HepG2 (cell line): ENCODE results near the gene CAMTA2. TPM values are rescaled to one million over a fixed set of nuclear protein-coding genes. Genes with fewer than 3 reads are reported as not detected.

Experiments
- ARID2 ChIP-seq: sonication (generic); formaldehyde crosslinking; IDR thresholded peaks from 2 replicates; pipeline ENCODE4 v1.8.1; 2022; ENCODE audit warnings: mild to moderate bottlenecking, missing genetic modification reagents, borderline replicate concordance
- ATF4 ChIP-seq, 2 experiments: fragments of 450-650 bp in 1 of 2; sonication (generic) in 1 of 2; formaldehyde crosslinking; IDR thresholded peaks; 2 replicates each; pipeline versions ENCODE4 v1.5.0 to v1.8.0; 2020 to 2022; ENCODE audit warnings: mild to moderate bottlenecking in 1 of 2, missing genetic modification reagents in 1 of 2
- ATF5 ChIP-seq: sonication (generic); formaldehyde crosslinking; IDR thresholded peaks from 2 replicates; pipeline ENCODE4 v1.4.0; 2020; ENCODE audit warnings: mild to moderate bottlenecking, low read depth, missing genetic modification reagents
- BHLHE40 ChIP-seq: IDR thresholded peaks from 2 replicates; pipeline ENCODE4 v1.6.1; 2011; ENCODE audit warnings: low read length, improper control_type of control experiment
- DMAP1 ChIP-seq: IDR thresholded peaks from 2 replicates; pipeline ENCODE4 v1.6.1; 2016
- ETV6 ChIP-seq: sonication (generic); formaldehyde crosslinking; conservative IDR thresholded peaks from 2 replicates; pipeline ENCODE4 v1.4.0; 2020; ENCODE audit warnings: missing genetic modification reagents
- GABPB1 ChIP-seq: IDR thresholded peaks from 2 replicates; pipeline ENCODE4 v1.6.1; 2016; ENCODE audit warnings: mild to moderate bottlenecking, missing genetic modification reagents, moderate library complexity, missing compliant biosample characterization
- MAFG ChIP-seq: sonication (generic); formaldehyde crosslinking; IDR thresholded peaks from 2 replicates; pipeline ENCODE4 v1.5.1; 2020; ENCODE audit warnings: mild to moderate bottlenecking, missing genetic modification reagents
- NCOA1 ChIP-seq: sonication (generic); formaldehyde crosslinking; IDR thresholded peaks from 2 replicates; pipeline ENCODE4 v1.9.0; 2021; ENCODE audit warnings: missing genetic modification reagents
- NFE2L1 ChIP-seq: sonication (generic); formaldehyde crosslinking; IDR thresholded peaks from 2 replicates; pipeline ENCODE4 v1.4.0; 2020; ENCODE audit warnings: missing genetic modification reagents, mild to moderate bottlenecking, borderline replicate concordance
- NFKBIZ ChIP-seq: IDR thresholded peaks from 2 replicates; pipeline ENCODE4 v1.6.1; 2018; ENCODE audit warnings: missing genetic modification reagents, missing compliant biosample characterization
- NR2F2 ChIP-seq: IDR thresholded peaks from 2 replicates; pipeline ENCODE4 v1.6.1; 2012; ENCODE audit warnings: low read depth, inconsistent platforms, borderline replicate concordance
- RAD21 ChIP-seq: fragments of 450-650 bp; formaldehyde crosslinking; IDR thresholded peaks from 2 replicates; pipeline ENCODE4 v1.5.0; 2020; ENCODE audit warnings: mild to moderate bottlenecking
- RELA ChIP-seq: sonication (generic); formaldehyde crosslinking; IDR thresholded peaks from 2 replicates; pipeline ENCODE4 v1.4.0; 2020; ENCODE audit warnings: missing genetic modification reagents
- REXO4 ChIP-seq: sonication (generic); formaldehyde crosslinking; IDR thresholded peaks from 2 replicates; pipeline ENCODE4 v1.8.0; 2022; ENCODE audit warnings: missing genetic modification reagents, mild to moderate bottlenecking, borderline replicate concordance
- SKIL ChIP-seq: sonication (generic); formaldehyde crosslinking; IDR thresholded peaks from 2 replicates; pipeline ENCODE4 v1.8.0; 2022; ENCODE audit warnings: missing genetic modification reagents, mild to moderate bottlenecking, moderate library complexity, borderline replicate concordance
- ZFAT ChIP-seq: sonication (generic); formaldehyde crosslinking; conservative IDR thresholded peaks from 2 replicates; pipeline ENCODE4 v1.8.1; 2023; ENCODE audit warnings: missing genetic modification reagents, inconsistent platforms
- ZFP91 ChIP-seq: sonication (generic); formaldehyde crosslinking; IDR thresholded peaks from 2 replicates; pipeline ENCODE4 v1.9.0; 2022; ENCODE audit warnings: missing genetic modification reagents, mild to moderate bottlenecking, borderline replicate concordance
- ZNF263 ChIP-seq: sonication (generic); formaldehyde crosslinking; IDR thresholded peaks from 2 replicates; pipeline ENCODE4 v1.4.0; 2020; ENCODE audit warnings: missing genetic modification reagents
- ZNF512B ChIP-seq: sonication (generic); formaldehyde crosslinking; IDR thresholded peaks from 2 replicates; pipeline ENCODE4 v1.5.1; 2020; ENCODE audit warnings: missing genetic modification reagents, mild to moderate bottlenecking, borderline replicate concordance
- ZNF562 ChIP-seq: sonication (generic); formaldehyde crosslinking; IDR thresholded peaks from 2 replicates; pipeline ENCODE4 v1.8.0; 2022; ENCODE audit warnings: missing genetic modification reagents, borderline replicate concordance
- ZNF670 ChIP-seq: sonication (generic); formaldehyde crosslinking; IDR thresholded peaks from 2 replicates; pipeline ENCODE4 v1.8.0; 2022; ENCODE audit warnings: mild to moderate bottlenecking, missing genetic modification reagents, borderline replicate concordance
- polyA plus RNA-seq, 8 experiments: library from polyadenylated mRNA; depleted of rRNA in 3 of 8; stranded (reverse) in 7 of 8; unstranded in 1 of 8; fragments of >200 nt; fragmentation: Illumina TruSeq in 4 of 8; extraction: Trizol in 4 of 8; gene quantifications; 2 replicates each; pipeline versions ENCODE4 v1.2.1 to v1.2.3, GENCODE V29; 2011 to 2016; ENCODE audit warnings: low read depth in 4 of 8, missing spikeins in 1 of 8, mixed read lengths in 1 of 8; ENCODE audit not compliant: insufficient read depth in 1 of 8
- total RNA-seq, 5 experiments: library from RNA; depleted of rRNA; stranded (reverse); fragments of >200 nt; fragmentation: Illumina TruSeq; extraction: Trizol; gene quantifications; 2 replicates each; pipeline ENCODE4 v1.2.3, GENCODE V29; 2016; ENCODE audit warnings: low read depth in 1 of 5

CAMTA2 gene
- total and polyA plus RNA-seq, 2 of the 13 experiments (the other 11 are each of a cell fraction or from before 2014, with no cell fraction given) = 4.1 to 7.1 TPM

GRCh38 chr17:4939796-4940554 is 47.5 kb downstream of the CAMTA2 start, which contains the start of the genes RNF167 and SLC25A11 (continued):
- no peak for TF ChIP-seq ZNF562 (CRISPR knock-in tag)
- no peak for TF ChIP-seq ETV6
- TF ChIP-seq ARID2 (CRISPR knock-in tag) = no peak
- no peak for TF ChIP-seq NFKBIZ (CRISPR knock-in tag)
- no peak for TF ChIP-seq NFE2L1
- no peak for TF ChIP-seq MAFG (CRISPR knock-in tag)
- TF ChIP-seq ZFAT (CRISPR knock-in tag) = no peak
- TF ChIP-seq NR2F2 = no peak
- TF ChIP-seq ATF5 (CRISPR knock-in tag) = no peak
- no peak for TF ChIP-seq ZNF263 (CRISPR knock-in tag)
- TF ChIP-seq ATF4 (CRISPR knock-in tag; IDR thresholded peaks at IDR 0.05) = peak in 1 of 2 experiments; percentile 52; a peak in 1 of 4 replicates
- peak; percentile 88 for TF ChIP-seq GABPB1 (CRISPR knock-in tag)
- peak; percentile 87 for TF ChIP-seq BHLHE40
- TF ChIP-seq SKIL (CRISPR knock-in tag) = no peak
- TF ChIP-seq RAD21 (CRISPR knock-in tag) = peak; percentile 57
- no peak; the same call in 1 of the 2 replicates for TF ChIP-seq ZNF670 (CRISPR knock-in tag)
- no peak for TF ChIP-seq RELA (CRISPR knock-in tag)
- TF ChIP-seq DMAP1 (CRISPR knock-in tag) = no peak
- TF ChIP-seq NCOA1 (CRISPR knock-in tag) = no peak
- TF ChIP-seq ZFP91 (CRISPR knock-in tag) = peak; percentile 45; the same call in 1 of the 2 replicates
- TF ChIP-seq ZNF512B (CRISPR knock-in tag) = no peak
- TF ChIP-seq REXO4 = no peak
